ENCODE data around the gene GPAM. TPM values are rescaled to one million over a fixed set of nuclear protein-coding genes. Genes with fewer than 3 reads are reported as not detected.

GPAM gene
- total RNA-seq = 22.2 TPM
- long read RNA-seq, full-length matches to known transcripts = 14 of 24 reads
- long read RNA-seq, partial matches to known transcripts = 5 of 24 reads
- long read RNA-seq, other reads (novel, unspliced or antisense) = 5 of 24 reads

GRCh38 chr10:112183329-112184051 lies at the start of gene GPAM:
Gene GPAM, minus strand, starts transcription at chr10:112183765. Its CDS starts 1,981 bp downstream, at chr10:112181784.
- Histone ChIP-seq H3K4me3 (peak within 1 kb of the TSS; percentile 90), H3K27me3 (ENCODE audit: low read depth) (no peaks in the 10 kb centered on the region), H3K4me1 (peaks cover 41% of the 10 kb centered on the region), H3K27ac (replicated peaks) (peak within 1 kb of the TSS; percentile 86), H3K9me3 (replicated peaks) (no peaks in the 10 kb centered on the region), H3K36me3 (peaks cover 16% of the 10 kb centered on the region)
- no peak for TF ChIP-seq CTCF (IDR thresholded peaks at IDR 0.05; ENCODE audit: borderline replicate concordance)
- intact Hi-C loops (cut with micrococcal nuclease) = loop anchor here (10.0 kb wide), 1 partner anchor 131 kb away; no protein-coding TSS in a partner anchor
- peak; percentile 96 for DNase-seq

- DNase-seq = no peak
- H3K27me3 ChIP-seq (ENCODE audit: low read depth) = no peaks in the 10 kb centered on the region
- no peaks in the 10 kb centered on the region for H3K4me1 ChIP-seq
- intact Hi-C loops (cut with micrococcal nuclease) = no loop called here
- peaks cover 6% of the 10 kb centered on the region for H3K9me3 ChIP-seq (replicated peaks)
- TF ChIP-seq CTCF (IDR thresholded peaks at IDR 0.05; ENCODE audit: borderline replicate concordance) = no peak
- no peak overlapping the region for H3K27ac ChIP-seq (replicated peaks)
- no peaks in the 10 kb centered on the region for H3K36me3 ChIP-seq
- H3K4me3 ChIP-seq = no peak overlapping the region
Observed at GRCh38 chr10:112232670-112233069, 49.1 kb upstream of the GPAM start.

GRCh38 chr10:112231602-112232400 lies 48.2 kb upstream of the GPAM start:
- H3K4me3 ChIP-seq = no peak overlapping the region
- no peaks in the 10 kb centered on the region for H3K9me3 ChIP-seq (replicated peaks)
- no peak for TF ChIP-seq CTCF (IDR thresholded peaks at IDR 0.05; ENCODE audit: borderline replicate concordance)
- no peaks in the 10 kb centered on the region for H3K36me3 ChIP-seq
- intact Hi-C loops (cut with micrococcal nuclease) = no loop called here
- H3K27me3 ChIP-seq (ENCODE audit: low read depth) = peaks cover under 1% of the 10 kb centered on the region
- no peaks in the 10 kb centered on the region for H3K4me1 ChIP-seq
- no peak for DNase-seq
- no peak overlapping the region for H3K27ac ChIP-seq (replicated peaks)

- Histone ChIP-seq H3K9me3 (replicated peaks) (no peaks in the 10 kb centered on the region), H3K4me3 (no peak overlapping the region), H3K27me3 (ENCODE audit: low read depth) (peaks cover 9% of the 10 kb centered on the region), H3K4me1 (no peaks in the 10 kb centered on the region), H3K27ac (replicated peaks) (no peak overlapping the region), H3K36me3 (no peaks in the 10 kb centered on the region)
- intact Hi-C loops (cut with micrococcal nuclease) = no loop called here
- TF ChIP-seq CTCF (IDR thresholded peaks at IDR 0.05; ENCODE audit: borderline replicate concordance) = no peak
- DNase-seq = no peak
Observed at GRCh38 chr10:112230325-112230988, 46.9 kb upstream of the GPAM start.

GRCh38 chr10:112229901-112230300 lies 46.3 kb upstream of the GPAM start:
- TF ChIP-seq CTCF (IDR thresholded peaks at IDR 0.05; ENCODE audit: borderline replicate concordance) = no peak
- no peaks in the 10 kb centered on the region for H3K9me3 ChIP-seq (replicated peaks)

More at GRCh38 chr10:112229901-112230300, 46.3 kb upstream of the GPAM start:
- H3K36me3 ChIP-seq = no peaks in the 10 kb centered on the region
- intact Hi-C loops (cut with micrococcal nuclease) = no loop called here
- DNase-seq = no peak
- H3K4me1 ChIP-seq = no peaks in the 10 kb centered on the region
- H3K4me3 ChIP-seq = no peak overlapping the region
- peaks cover 9% of the 10 kb centered on the region for H3K27me3 ChIP-seq (ENCODE audit: low read depth)
- H3K27ac ChIP-seq (replicated peaks) = no peak overlapping the region
